Activated CD8-positive, alpha-beta memory T cell treated with anti-CD3 and anti-CD28 coated beads, Interleukin-2, amount 10 ng/mL, durations not matched to agents 7 days and 5 days (primary cell): Measurements from ENCODE around the gene DPP4. TPM values are rescaled to one million over a fixed set of nuclear protein-coding genes. Genes with fewer than 3 reads are reported as not detected.
A peak's percentile ranks its signal among the peaks of the same experiment; 100 is the strongest.

ENCODE experiments used
- ATAC-seq: fragments of 150-1000 bp; cut with Tn5 transposase; one replicate; pipeline ENCODE4 v1.10.0; 2021; ENCODE audit warnings: moderate library complexity
- CTCF ChIA-PET: fragments of 350-600 bp; sonication (Branson Sonifier 250); formaldehyde crosslinking; loops from one replicate; lab custom pipeline; 2021; ENCODE audit warnings: antibody characterized with exemption; lab: Charles Lee
- DNase-seq: peaks from one replicate; pipeline ENCODE4 v3.0.0-alpha.2; 2020
- H3K27ac Mint-ChIP-seq: one replicate; pipeline ENCODE4 v1.8.0; 2021; ENCODE audit warnings: mild to moderate bottlenecking, mixed read lengths
- H3K27me3 Mint-ChIP-seq: one replicate; pipeline ENCODE4 v1.8.0; 2021; ENCODE audit warnings: mixed read lengths
- H3K36me3 Mint-ChIP-seq: one replicate; pipeline ENCODE4 v1.8.0; 2021; ENCODE audit warnings: mild to moderate bottlenecking, mixed read lengths
- H3K4me1 Mint-ChIP-seq: one replicate; pipeline ENCODE4 v1.8.0; 2021; ENCODE audit warnings: mixed read lengths
- H3K4me3 Mint-ChIP-seq: one replicate; pipeline ENCODE4 v1.8.0; 2021; ENCODE audit warnings: mild to moderate bottlenecking, moderate library complexity, mixed read lengths
- H3K9me3 Mint-ChIP-seq: one replicate; pipeline ENCODE4 v1.8.0; 2022; ENCODE audit warnings: low read depth, mixed read lengths
- total RNA-seq, 2 experiments: library from RNA; stranded (reverse); gene quantifications; one replicate each; pipeline ENCODE4 v1.2.3, GENCODE V29; 2021

The DPP4 gene
- total RNA-seq, 2 experiments from 2014 or later = 106 to 115 TPM

GRCh38 chr2:162074928-162075688, 1.1 kb upstream of the DPP4 start:
- H3K27me3 Mint-ChIP-seq = no peaks in the 10 kb centered on the region
- ATAC-seq (no peak), DNase-seq (no peak)
- peaks cover 75% of the 10 kb centered on the region for H3K36me3 Mint-ChIP-seq
- peak overlapping the region; percentile 95 for H3K4me3 Mint-ChIP-seq
- H3K27ac Mint-ChIP-seq = no peak overlapping the region
- H3K9me3 Mint-ChIP-seq = peaks cover 20% of the 10 kb centered on the region
- peaks cover 37% of the 10 kb centered on the region for H3K4me1 Mint-ChIP-seq
- CTCF ChIA-PET = interaction anchor here (1.0 to 3.4 kb wide), 8 partner anchors 11 to 835 kb away, joined by 3 to 38 read pairs (median 4); no protein-coding TSS in a partner anchor

DNA sequence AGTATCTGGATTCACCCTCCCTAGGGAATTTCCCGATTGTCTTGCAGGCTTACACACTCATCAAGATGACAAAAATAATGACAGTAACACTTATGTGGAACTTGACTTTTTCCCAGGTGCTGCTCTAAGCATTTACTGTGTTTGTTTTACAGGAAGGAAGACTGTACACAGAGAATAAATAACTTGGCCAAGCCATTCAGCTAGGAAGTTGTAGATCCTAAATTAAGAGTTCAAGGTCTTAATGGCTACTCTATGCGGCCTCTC, 549 bp upstream of the DPP4 start:
- H3K27ac Mint-ChIP-seq = peak overlapping the region; percentile 79
- ATAC-seq (no peak), DNase-seq (no peak)
- CTCF ChIA-PET = interaction anchor here (1.0 to 3.4 kb wide), 7 partner anchors 10 to 834 kb away, joined by 3 to 38 read pairs (median 5); no protein-coding TSS in a partner anchor
- H3K4me1 Mint-ChIP-seq = peaks cover 39% of the 10 kb centered on the region
- H3K4me3 Mint-ChIP-seq = peak overlapping the region; percentile 95
- no peaks in the 10 kb centered on the region for H3K27me3 Mint-ChIP-seq
- H3K9me3 Mint-ChIP-seq = peaks cover 17% of the 10 kb centered on the region
- H3K36me3 Mint-ChIP-seq = peaks cover 71% of the 10 kb centered on the region

DNA sequence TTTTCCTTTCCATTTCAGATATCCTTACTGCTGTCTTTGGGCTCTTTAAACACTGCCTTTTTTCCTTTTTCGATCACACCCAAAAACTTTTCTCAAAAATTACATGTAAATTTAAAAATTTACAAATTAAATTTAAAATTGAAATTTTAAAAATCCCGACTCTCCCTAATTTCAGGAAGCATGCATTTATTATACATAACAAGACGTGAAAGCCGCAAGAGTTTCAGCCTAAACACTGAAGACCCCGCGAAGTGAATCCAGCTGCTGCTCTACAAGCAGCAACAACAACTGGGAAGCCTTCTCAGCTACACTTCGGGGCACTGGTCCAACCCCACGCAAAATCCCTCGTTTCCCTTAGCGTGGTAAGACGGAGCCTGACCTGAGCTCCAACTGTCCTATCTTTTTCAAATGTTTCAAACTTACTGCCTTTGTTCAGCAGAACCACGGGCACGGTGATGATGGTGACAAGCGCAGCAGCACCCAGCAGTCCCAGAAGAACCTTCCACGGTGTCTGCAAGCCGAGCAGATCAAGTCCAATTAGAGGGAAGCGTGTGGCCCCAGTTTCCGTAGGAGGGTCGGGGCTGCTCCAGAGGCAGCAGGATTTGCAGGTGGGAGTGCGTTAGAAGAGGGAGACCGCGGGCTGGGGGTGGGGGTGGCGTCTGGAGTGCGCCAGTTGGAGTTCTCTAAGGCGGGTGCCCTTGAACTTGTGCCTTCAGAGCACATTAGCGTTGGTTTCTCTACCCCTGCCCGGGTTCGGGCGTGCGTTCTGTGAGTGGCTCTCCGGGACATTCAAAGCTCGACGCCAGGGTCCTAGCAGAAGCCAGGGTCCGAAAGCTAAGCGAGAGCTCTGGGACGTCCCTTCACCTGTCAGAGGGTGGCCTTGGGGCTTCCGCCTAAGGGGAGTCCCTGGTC, 783 bp downstream of the DPP4 start:
- Mint-ChIP-seq H3K27me3 (no peaks in the 10 kb centered on the region), H3K27ac (peak overlapping the region; percentile 88), H3K4me1 (peaks cover 49% of the 10 kb centered on the region), H3K36me3 (peaks cover 71% of the 10 kb centered on the region), H3K9me3 (peaks cover 15% of the 10 kb centered on the region), H3K4me3 (peak overlapping the region; percentile 95)
- DNase-seq (peak; percentile 45), ATAC-seq (peak; percentile 29)
- CTCF ChIA-PET = interaction anchor here (0.6 to 3.4 kb wide), 12 partner anchors 9 to 127 kb away, joined by 3 to 38 read pairs (median 4); no protein-coding TSS in a partner anchor

DNA sequence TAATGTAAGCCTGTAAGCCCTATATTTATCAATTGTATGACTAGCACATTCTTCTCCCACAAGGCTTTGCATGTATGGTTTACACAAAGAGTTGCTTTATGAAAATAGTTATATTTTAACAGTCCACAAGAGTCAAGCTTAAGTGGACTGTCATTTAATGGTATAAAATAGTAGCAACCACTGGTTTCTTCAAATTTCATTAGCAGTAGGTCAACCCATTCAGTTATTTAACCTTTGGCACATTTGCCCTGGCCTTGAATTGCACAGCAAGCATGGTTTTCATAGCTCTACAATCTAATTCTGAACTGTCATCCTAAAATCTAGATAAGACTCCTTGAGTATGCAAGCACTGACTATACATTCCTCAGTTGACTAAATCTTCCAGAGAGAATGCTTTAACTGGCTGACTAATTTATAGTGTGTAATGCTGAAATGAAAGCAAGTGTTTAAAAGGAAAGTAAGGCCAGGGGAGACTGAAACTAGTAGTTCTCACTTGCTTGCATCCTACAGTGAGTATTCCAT, 1.8 kb downstream of the DPP4 start:
- Mint-ChIP-seq H3K4me1 (peaks cover 55% of the 10 kb centered on the region), H3K27ac (peak overlapping the region; percentile 88), H3K4me3 (peak overlapping the region; percentile 95), H3K36me3 (peaks cover 70% of the 10 kb centered on the region), H3K27me3 (no peaks in the 10 kb centered on the region), H3K9me3 (peaks cover 6% of the 10 kb centered on the region)
- ATAC-seq (peak; percentile 62), DNase-seq (no peak)
- CTCF ChIA-PET = interaction anchor here (1.0 to 3.4 kb wide), 5 partner anchors 8 to 122 kb away, joined by 3 to 38 read pairs (median 13); no protein-coding TSS in a partner anchor

GRCh38 chr2:162071001-162071400, 3.0 kb downstream of the DPP4 start:
- Mint-ChIP-seq H3K27me3 (no peaks in the 10 kb centered on the region), H3K4me1 (peaks cover 60% of the 10 kb centered on the region), H3K27ac (no peak overlapping the region), H3K4me3 (peak overlapping the region; percentile 61), H3K36me3 (peaks cover 70% of the 10 kb centered on the region), H3K9me3 (no peaks in the 10 kb centered on the region)
- ATAC-seq (no peak), DNase-seq (no peak)
- CTCF ChIA-PET = interaction anchor here (1.0 to 1.7 kb wide), 3 partner anchors 14 to 228 kb away, joined by 3 to 4 read pairs (median 3); no protein-coding TSS in a partner anchor

GRCh38 chr2:162070228-162070936, 3.6 kb downstream of the DPP4 start:
- H3K27me3 Mint-ChIP-seq = no peaks in the 10 kb centered on the region
- H3K4me1 Mint-ChIP-seq = peaks cover 61% of the 10 kb centered on the region
- peak overlapping the region; percentile 61 for H3K4me3 Mint-ChIP-seq
- no peaks in the 10 kb centered on the region for H3K9me3 Mint-ChIP-seq
- no peak overlapping the region for H3K27ac Mint-ChIP-seq
- peaks cover 69% of the 10 kb centered on the region for H3K36me3 Mint-ChIP-seq
- CTCF ChIA-PET = interaction anchor here (1.0 to 1.7 kb wide), 3 partner anchors 13 to 229 kb away, joined by 3 to 4 read pairs (median 3); no protein-coding TSS in a partner anchor
- no peak for ATAC-seq
- DNase-seq = no peak

DNA sequence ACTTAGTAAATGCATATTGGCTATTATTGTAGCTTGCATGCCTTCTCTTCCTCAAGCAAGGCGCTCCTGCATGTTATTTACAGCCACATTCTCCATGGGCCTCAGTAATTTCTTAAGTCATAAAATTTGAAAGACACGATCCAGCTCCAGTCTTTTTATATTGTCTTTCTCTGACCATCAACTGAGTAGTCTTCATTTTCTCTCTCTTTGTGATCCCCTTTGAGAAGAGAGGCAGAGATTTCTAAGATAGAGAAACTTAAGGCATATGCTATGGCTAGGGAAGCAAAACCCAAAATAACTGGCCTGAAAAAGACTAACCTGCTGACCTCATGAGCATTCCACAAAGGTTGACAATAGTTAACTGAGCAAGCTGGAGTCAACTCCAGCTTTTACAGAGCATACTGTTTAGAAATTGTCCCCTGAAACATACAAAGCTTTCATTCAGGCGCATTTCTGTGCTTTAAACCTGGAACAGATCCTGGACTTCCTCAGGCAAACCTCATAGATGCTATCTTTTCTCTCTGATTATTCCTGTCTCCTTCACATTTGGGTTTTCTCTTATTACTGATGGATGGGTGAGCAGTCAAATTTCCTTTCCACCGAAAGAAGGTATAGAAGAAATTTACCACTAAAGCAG, 4.6 kb downstream of the DPP4 start:
- no peak overlapping the region for H3K27ac Mint-ChIP-seq
- ATAC-seq = no peak
- CTCF ChIA-PET = interaction anchor here (0.8 kb wide), 1 partner anchor 151 kb away, joined by 3 read pairs; no protein-coding TSS in a partner anchor

DNA sequence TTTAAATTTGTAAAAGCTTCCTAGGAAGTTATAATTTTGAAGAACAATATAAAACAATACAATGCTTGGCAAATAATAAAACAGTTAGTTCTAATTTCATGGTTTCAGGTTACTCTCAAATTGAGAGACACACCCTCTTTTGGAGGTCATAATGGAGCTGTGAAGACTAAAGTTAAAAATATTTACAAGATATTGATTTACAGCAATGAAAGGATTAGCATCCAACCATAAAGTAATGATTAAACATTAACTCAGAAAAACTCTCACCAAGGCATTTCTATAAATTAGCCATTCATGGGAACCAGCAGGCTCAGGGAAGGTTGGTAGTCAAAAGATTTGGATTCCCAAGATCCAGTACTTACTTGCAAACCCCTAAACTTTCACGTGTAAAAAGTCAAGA, 6.4 kb downstream of the DPP4 start:
- ATAC-seq (no peak), DNase-seq (no peak)
- Mint-ChIP-seq H3K27ac (no peak overlapping the region), H3K4me1 (peaks cover 75% of the 10 kb centered on the region), H3K27me3 (no peaks in the 10 kb centered on the region), H3K36me3 (peaks cover 79% of the 10 kb centered on the region), H3K9me3 (no peaks in the 10 kb centered on the region), H3K4me3 (no peak overlapping the region)
- CTCF ChIA-PET = no interaction called here

More for the DNA sequence above, 4.6 kb downstream of the DPP4 start:
- H3K27me3 Mint-ChIP-seq = no peaks in the 10 kb centered on the region
- DNase-seq = no peak
- no peak overlapping the region for H3K4me3 Mint-ChIP-seq
- H3K36me3 Mint-ChIP-seq = peaks cover 72% of the 10 kb centered on the region
- H3K9me3 Mint-ChIP-seq = no peaks in the 10 kb centered on the region
- peaks cover 61% of the 10 kb centered on the region for H3K4me1 Mint-ChIP-seq

- H3K27ac Mint-ChIP-seq = no peak overlapping the region
- H3K9me3 Mint-ChIP-seq = no peaks in the 10 kb centered on the region
- DNase-seq (no peak), ATAC-seq (no peak)
- peaks cover 72% of the 10 kb centered on the region for H3K4me1 Mint-ChIP-seq
- peaks cover 75% of the 10 kb centered on the region for H3K36me3 Mint-ChIP-seq
- H3K4me3 Mint-ChIP-seq = no peak overlapping the region
- CTCF ChIA-PET = interaction anchor here (1.4 to 3.1 kb wide), 2 partner anchors 7 to 59 kb away, joined by 3 to 14 read pairs; partner anchors contain the start of gene DPP4
- no peaks in the 10 kb centered on the region for H3K27me3 Mint-ChIP-seq
Observed at GRCh38 chr2:162065767-162066166, 8.2 kb downstream of the DPP4 start.

DNA sequence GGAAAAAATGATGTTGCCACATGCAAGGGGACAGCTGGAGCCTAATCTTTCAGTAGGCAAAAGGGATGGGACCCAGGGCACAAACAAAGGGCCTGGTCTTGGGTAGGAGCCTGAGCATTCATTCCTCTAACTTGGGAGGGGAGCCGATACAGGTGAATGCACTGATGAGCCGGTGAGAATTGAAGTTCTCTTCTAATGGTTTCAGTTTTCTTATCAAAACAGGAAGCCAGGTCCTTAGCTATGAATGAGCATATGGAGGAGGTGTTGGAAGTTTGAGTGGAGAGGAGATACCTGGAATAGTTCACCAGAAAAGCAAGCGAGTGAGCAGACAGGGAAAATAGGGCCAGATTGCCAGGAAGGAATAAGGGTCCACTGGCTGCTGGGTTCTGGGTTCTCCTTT, 10.1 kb downstream of the DPP4 start:
- H3K36me3 Mint-ChIP-seq = peaks cover 69% of the 10 kb centered on the region
- DNase-seq = no peak
- peak overlapping the region; percentile 53 for H3K4me3 Mint-ChIP-seq
- H3K9me3 Mint-ChIP-seq = no peaks in the 10 kb centered on the region
- peak overlapping the region; percentile 85 for H3K27ac Mint-ChIP-seq
- no peaks in the 10 kb centered on the region for H3K27me3 Mint-ChIP-seq
- CTCF ChIA-PET = interaction anchor here (1.3 to 3.1 kb wide), 2 partner anchors 9 to 11 kb away, joined by 3 to 14 read pairs; partner anchors contain the start of gene DPP4
- peak; percentile 32 for ATAC-seq
- peaks cover 74% of the 10 kb centered on the region for H3K4me1 Mint-ChIP-seq

DNA sequence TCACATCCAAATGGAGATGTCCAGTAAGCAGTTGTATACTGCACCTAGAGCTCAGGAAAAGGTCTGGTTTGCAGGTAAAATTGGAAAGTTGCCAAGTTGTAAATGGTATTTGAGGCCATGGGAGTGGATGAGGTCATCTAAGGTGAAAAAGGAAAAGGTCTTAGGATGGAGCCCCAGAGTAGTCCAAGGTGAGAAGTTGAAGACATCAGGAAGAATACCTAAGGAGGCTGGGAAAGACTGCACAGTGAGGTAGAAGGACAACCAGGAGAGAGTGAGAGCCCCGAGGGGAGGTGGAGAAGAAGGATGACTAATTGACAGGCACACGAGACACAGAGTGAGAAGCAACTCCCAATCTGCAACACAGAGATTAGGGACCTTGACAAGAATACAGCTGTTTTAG, 10.7 kb downstream of the DPP4 start:
- Mint-ChIP-seq H3K36me3 (peaks cover 68% of the 10 kb centered on the region), H3K4me3 (peak overlapping the region; percentile 53), H3K27me3 (no peaks in the 10 kb centered on the region), H3K27ac (peak overlapping the region; percentile 85), H3K4me1 (peaks cover 76% of the 10 kb centered on the region), H3K9me3 (no peaks in the 10 kb centered on the region)
- DNase-seq (no peak), ATAC-seq (peak; percentile 2)
- CTCF ChIA-PET = interaction anchor here (1.3 to 3.1 kb wide), 2 partner anchors 10 to 11 kb away, joined by 3 to 14 read pairs; partner anchors contain the start of gene DPP4

DNA sequence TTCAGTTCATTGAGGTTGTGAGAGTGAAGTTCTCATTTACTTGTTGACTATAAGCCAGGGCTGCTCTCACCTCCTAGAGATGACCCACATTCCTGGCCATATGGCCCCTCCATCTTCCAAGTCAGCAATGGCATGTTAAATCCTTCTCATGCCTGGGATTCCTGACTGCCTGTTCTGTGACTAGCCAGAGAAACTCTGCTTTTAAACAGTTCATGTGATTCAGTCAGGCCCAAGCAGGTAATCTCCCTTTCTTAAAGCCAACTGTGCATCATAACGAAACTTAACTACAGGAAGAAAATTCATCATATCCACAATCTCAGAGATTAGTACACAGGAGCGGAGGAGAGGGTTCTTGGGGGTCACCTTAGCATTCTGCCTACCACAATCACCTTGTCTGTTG, 11.5 kb downstream of the DPP4 start:
- Mint-ChIP-seq H3K4me3 (peak overlapping the region; percentile 53), H3K9me3 (no peaks in the 10 kb centered on the region), H3K4me1 (peaks cover 79% of the 10 kb centered on the region), H3K27me3 (no peaks in the 10 kb centered on the region), H3K27ac (peak overlapping the region; percentile 85), H3K36me3 (peaks cover 68% of the 10 kb centered on the region)
- CTCF ChIA-PET = interaction anchor here (6.2 kb wide), 1 partner anchor 11 kb away, joined by 38 read pairs; the partner anchor contains the start of gene DPP4
- DNase-seq (no peak), ATAC-seq (no peak)
